GM19395 (cell line): ENCODE results near the gene IRX3.

Experiments
- ATAC-seq: cut with Tn5 transposase; IDR thresholded peaks from one replicate; pipeline ENCODE4 v1.9.1; 2021; ENCODE audit warnings: mild to moderate bottlenecking, moderate library complexity; ENCODE audit not compliant: unreplicated experiment

The IRX3 gene

DNA sequence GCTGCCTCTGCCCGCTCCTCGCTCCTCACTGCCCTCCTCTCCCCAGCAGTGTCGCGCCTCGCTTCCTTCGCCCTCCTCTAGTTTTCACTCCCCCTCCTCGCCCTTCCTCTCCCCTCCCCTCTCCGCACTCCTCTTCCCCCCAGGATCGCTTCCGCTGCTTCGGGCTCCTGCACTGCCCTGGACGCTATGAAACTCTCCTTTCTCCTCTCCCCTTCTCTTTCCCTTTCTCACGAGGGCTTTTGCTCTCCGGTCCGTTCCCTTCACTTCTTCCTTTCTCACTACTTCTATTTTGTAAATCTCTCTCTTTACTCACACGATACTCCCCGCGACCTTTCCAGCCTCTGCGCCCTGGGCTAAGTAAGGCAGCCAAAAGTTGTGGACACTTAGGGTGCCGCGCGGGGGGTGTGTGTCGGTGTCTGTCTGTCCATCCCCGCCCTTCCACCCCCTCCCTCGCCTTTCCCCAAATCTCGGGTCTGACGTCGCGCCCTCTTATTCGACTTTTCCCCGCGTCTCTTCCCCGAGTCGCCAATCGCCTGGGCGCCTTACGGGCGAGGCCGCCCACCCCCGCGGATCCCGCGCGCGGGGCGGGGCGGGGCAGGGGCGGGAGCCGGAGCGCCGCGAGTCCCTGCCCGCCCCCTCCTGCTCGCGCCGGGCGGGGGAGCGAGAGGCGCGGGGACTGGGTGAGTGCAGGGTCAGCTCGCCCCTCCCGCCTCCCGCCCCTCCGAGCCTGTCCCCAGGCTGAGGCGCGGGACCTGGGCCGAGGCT is at the start of gene IRX3:
IRX3 (minus strand) TSS at position 422 of the 765 bp plus-strand sequence. CDS start 737 bp downstream, outside the sequence.
- no peak for ATAC-seq

DNA sequence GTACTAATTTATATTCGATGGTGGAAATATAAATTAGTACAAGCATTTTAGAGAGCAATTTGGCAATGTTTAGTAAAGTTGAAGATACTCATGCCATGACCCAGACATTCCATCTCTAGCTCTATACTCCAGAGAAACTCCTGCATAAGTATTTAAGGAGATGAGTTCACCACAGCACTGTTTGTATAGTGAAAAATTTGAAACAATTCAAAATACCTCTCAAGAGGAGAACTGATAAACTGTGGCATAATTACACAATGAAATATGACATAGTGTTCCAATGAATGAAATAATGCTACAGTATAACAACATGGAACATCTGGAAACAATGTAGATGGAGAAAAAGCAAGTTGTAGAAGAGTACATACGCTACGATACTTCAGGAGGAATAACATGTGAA is 48.6 kb upstream of the IRX3 start:
- ATAC-seq, result no peak

DNA sequence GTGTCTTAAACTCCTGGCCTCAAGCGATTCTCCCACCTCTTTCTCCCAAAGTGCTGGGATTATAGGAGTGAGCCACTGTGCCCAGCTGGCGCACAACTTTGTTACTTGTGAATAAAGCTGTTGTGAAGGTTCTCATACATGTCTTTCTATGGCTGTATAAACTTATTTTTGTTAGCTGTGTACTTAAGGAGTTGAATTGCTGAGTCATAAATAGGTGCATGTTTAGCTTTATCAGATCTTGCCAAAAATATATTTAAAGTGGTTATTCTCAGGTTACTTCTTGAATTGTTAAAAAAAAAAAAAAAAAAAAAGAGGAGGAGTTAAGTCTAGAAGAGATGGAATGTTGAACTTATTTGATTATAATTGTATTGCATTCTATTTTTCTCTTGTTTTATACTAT is 47.6 kb upstream of the IRX3 start:
- no peak for ATAC-seq

DNA sequence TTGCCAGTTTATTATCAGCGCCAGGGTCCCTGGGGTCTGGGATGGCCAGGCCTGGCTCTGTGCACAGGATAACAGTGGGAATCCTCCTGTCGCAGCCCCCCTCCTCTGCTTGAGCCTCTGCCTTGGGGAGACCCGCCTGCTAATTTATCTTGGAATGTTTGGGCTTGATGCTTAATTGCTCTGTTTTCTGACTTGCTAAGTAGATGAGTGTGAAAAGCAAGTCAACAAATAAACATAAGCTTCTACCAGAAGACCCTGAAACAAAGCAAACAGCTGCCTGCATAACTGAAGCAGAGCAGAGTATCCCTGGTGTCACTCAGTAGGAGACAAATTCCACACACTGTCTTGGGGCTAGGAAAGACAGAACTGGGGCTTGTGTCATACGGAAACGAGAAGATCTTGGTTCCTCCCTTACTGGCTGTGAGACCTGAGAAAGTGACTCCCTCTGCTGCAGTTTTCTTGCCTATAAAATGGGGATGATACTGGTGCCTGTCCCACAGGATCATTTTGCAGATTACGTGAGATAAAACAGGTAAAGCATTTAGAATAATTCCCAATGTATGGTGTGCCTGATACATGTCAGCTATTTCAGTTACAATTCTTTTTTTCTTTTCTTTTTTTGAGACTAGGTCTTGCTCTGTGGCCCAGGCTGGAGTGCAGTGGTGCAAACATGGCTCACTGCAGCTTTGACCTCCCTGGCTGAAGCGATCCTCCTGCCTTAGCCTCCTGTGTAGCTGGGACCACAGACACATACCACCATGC is 44.8 kb upstream of the IRX3 start:
- ATAC-seq, result no peak

DNA sequence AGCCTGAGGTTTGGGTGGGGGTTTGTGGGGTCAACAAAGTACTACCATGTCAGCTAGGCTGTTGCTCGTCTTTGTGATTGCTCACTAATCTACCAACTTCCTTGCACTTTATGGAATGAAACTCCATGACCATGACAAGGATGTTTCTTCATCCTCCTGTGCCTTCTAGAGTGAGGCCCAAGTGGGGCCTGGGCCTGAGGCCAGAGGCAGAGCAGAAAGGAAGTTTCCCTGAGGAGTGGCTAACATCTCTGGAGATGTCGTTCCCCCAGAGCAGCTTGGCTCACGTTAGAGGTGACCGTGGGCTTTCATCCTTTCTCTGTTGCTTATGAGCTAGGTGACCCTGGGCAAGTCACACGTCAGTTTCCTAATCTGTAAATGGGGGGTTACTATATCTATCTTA is 41.0 kb upstream of the IRX3 start:
- ATAC-seq, result no peak

DNA sequence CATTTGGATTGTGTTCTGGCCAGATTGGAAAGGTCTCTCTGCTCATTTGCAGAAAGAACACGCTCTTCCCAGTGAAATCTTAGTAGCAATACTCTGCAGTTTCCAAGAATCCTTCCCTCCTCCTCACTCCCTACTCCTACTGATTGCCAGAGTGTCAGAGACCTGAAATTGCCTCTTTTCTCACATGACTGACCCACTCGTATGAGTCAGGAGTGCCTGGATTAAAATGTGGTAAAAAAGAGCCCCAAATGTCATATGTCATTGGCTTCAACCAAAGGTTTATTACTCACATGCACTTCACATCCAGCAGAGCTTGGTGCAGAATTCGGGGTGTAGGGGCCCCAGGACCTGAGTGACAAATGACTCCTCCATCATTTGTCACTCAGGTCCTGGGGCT is 39.7 kb upstream of the IRX3 start:
- ATAC-seq, result no peak

DNA sequence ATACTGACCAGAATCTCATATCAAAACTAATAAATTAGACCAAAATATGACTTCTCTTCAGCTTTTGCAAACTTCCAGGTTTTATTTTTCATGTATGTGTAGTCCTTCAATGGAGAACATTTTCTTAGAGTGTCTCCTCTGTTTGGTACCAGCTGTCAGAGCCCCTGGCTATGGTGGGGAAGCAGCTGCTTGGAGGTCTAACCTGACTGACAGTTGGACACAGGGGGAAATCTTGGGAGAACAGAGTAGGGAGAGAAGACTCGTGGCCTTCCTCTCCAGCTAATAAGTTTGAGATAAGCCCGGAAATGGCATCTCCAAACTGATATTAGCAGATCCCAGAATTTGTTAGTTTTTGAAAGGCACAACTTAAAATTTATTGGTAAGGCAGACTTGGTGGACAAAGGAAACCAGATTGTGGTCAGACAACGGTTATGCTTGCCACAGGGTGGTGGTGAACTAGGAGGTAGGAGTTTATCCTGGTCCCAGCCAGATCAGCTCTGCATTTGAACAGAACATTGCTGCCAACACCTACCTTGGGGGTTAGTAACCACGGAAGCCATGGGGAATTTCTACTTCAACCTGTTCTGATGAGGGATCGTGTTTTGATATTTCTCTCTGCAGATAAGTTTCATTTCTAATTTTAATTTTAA is 39.2 kb upstream of the IRX3 start:
- no peak for ATAC-seq

DNA sequence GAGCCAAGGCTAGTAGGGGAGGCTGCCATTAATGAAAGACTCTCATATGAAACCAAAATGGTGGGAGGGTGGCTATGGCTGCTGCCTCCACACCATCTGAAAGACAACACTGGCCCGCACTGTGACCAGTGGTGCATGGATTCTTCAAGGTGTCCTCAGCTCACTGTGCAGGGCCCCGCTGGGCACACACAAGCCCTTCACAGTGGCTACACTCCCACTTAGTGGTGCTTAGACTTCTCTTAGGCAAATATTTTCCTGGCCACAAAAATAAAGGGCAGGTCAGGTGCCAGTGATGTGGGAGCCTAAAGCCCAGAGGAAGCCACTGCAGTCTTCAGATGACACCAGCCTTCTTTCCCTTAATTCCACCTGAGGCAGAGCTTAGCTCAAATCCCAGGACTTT is 38.1 kb upstream of the IRX3 start:
- no peak for ATAC-seq

DNA sequence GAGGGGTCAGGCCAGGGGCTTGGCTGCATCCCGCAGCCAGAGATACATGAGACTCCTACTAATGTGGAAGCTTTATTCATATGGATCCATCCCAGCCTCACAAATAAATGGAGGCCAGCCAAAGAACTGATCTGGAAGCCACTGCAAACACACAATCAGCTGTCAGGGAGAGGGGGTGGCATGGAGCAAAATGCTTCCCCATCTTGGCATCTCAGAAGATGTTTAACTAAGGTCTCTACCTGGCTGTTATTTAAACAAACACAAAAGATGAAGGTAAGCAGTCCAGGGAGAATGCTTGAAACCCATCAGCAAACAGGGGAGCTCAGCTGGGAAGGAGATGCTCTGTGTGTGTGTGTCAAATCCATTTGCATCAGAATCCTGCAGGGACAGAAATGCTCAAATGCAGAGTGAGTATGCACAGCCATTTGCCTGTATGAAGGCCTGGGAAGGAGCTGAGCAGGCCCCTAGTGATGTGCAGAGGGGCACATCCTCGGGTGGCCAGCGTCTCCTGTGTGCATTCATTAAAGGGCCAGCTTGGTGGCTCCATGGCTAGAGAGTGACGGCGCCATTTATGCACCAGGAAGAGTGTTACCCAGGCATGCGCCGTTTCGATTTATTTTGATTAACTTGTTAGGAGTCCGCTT is 34.2 kb upstream of the IRX3 start:
- ATAC-seq, result no peak

DNA sequence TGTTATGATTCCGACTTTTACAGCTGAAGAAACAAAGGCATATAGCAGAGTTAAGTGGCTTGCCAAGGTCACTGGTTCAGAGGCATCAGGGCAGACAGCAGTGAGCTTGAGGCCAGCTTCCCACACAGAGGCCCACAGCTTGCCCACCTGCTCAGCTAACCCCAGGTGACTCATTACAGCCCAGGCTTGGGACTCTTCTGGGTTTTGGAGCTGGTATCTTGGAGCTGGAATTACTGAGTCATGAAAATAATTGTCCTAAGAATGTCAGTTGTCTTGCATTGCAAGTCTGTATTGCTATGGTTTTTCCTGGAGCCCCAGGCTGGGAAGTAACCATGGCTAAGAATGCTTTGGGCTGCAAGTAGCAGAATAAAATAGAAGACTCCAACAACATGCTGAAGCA is 32.4 kb upstream of the IRX3 start:
- ATAC-seq, result no peak

DNA sequence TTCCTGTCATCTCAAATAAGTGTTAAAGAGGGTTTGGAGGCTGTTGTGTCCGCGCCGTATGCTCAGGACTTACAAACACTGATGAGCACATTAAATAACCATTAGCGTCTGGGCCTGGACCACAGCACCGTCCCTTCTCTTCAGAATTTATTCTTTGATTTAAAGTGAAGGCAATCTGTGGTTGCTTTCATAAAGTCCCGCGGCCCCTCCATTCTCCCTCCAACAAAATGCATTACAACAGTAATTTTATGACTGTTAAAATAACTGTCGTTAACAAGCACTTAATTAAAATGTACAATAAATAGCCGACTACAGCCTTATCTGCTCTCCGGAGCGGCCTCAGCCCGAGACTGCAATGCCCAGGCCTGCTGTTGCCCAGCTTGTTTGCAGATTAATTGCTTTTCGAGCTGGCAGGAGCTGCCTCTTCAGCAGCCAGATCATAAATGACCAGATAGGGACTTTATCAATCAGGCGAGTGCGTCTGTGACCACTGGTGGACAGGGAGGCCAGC is 30.6 kb upstream of the IRX3 start:
- no peak for ATAC-seq

DNA sequence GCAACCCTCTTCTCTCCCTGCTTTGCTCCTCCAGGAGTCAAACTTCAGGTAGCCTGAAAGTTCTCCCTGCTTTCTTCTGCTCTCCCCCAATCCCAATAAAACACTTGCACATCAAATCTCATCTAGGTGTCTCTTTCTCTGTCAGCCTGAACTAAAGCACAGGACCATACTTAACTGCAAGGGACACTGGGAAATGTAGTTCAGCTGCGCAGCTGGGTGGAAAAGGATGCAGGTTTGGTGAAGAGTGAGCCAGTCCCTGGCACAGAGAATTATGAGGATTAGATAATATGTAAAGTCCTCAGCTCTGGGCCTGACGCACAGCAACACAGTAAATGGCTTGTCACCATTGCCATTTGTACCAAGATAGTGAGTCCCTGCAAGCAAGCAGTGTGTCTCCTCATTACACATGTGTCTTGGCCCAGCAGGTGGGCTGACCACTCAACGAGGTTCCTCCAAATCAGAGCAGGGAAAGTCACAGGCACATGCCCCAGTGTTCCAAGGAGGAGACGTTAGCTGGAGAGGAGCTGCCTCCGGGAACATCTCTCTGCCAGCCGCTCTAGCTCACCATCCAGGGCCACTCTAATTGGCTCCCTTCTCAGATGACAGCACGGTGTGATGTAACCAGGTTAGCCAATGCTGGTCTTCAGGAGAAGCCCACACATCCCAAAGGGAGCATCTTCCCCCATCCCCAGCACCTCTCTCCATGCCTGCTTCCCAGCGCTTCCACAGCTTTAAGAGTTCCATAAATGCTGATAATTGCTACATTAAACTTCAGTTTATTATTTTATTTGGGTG is 29.7 kb upstream of the IRX3 start:
- no peak for ATAC-seq

DNA sequence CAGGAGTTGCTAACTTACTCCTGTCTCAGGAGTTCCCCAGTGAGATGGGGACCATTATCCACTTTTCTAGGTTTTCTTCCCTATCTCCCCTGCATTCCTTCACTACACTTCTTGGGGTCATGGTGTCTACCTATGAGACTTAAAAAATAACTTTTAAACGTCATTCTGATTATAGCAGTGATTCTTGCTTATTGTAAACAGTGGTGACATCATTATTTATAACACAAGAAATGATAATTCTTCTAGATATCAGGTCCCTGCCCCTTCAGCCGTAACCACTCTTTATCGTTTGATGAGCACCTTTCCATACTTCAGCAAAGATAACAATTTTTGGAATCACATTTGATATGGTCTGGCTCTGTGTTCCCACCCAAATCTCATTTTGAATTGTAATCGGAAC is 27.2 kb upstream of the IRX3 start:
- no peak for ATAC-seq

DNA sequence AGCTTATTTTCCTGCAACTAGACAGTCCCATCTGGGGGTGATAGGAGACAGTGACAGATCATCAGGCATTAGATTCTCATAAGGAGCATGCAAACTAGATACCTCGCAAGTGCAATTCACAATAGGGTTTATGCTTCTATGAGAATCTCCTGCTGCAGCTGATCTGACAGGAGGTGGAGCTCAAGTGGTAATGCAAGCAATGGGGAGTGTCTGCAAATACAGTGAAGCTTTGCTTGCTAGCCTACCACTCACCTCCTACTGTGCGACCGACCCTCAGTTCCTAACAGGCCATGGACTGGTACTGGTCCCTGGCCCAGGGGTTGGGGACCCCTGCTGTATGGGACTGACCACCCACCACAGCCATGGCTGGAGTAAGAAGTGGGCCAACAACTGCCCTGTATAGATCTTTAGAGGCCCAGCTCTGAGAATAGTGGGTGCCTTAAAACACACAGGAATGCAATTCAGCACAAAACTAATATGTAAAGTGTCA is 26.0 kb upstream of the IRX3 start:
- no peak for ATAC-seq

DNA sequence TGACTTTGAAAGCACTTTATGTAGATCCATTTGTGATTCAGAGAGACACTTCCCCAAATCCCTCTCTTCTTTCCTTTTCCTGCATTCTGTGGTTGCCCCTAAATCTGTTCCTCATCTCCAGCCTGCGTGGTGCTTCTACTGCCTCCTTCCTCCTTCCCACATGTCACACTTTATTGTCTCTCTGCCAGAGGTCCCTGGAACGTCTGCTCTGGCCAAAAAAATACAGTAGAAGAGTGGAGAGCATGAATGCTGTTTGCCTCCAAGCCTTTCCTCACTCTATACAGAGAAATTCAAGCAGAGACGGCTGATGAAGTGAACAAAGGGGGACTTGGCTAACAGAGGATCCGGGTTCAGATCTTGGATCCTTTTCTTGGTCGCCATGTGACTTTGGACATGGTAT is 22.8 kb upstream of the IRX3 start:
- ATAC-seq, result no peak

DNA sequence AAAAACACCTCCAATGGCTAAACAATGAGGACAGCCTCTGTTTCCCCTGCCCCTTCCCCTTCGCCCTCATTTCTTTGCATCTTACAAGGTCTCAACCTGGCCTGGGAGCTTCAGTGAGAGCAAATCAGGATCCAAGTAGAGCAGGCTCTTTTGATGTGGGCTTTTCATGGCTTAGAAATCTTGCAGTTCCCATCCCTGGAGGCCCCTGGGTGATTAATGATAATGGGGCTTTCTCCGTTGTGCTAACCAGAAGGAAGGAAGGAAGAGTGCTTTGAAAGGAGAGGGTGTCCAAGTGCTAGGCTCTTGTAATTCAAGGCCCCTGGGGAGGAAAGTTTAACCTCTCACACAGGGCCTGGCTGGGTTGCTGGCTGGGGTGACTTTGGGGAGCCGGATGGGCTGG is 18.5 kb upstream of the IRX3 start:
- no peak for ATAC-seq

DNA sequence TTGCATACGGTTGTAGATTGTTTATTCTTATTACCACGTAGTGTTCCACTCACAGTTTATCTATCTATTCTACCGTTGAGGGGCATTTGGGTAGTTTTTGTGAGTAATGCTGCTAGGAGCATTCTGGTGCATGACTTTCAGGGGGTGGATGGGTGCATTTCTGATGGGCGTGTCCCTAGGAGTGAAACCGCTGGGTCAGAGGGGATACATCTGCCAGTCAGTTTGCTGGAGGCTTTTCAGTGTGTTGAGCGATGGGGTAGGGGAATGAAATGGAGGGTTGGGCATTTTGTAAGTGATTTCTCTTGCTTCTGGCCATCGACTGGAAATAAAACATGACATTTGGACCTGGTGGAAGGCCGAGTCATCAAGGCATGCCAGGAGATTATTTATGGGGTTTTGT is 17.0 kb upstream of the IRX3 start:
- ATAC-seq, result no peak

DNA sequence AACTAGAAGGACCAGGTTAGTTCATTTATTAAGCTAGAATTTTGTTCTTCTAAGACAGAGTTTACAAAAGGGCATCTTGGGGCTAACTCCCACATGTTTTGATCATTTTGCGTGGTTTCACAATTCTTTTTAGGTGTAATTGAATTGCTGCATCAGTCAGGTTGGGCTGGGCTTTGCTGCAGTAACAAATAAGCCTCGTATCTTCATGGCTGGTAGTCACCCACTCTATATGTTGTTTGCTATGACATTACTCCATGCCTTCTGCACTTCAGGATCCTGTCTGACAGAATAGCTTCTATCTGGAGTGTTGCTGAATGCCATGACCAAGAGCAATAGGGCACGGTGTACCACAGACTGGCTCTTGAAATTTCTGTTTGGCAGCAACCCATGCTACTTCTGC is 10.6 kb upstream of the IRX3 start:
- ATAC-seq, result no peak

DNA sequence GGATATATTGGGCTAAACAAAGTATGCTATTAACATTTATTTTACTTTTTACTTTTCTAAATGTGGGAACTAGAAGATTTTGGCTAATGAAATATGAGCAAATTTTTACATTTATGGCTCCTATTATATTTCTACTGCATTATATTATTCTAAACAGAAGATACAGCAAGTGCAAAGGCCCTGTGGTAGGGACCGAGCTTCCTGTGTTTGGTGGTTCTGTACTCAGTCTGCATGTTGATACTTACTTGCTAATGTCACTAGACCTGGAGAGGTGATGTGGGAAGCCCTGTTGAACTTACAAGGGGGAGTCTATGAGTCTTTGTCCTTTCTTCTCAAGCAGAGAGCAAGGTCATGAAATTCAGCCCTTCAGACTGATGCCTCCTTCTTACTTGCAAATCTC is 10.0 kb upstream of the IRX3 start:
- no peak for ATAC-seq
